ENCODE data around the gene SRMS.

DNA sequence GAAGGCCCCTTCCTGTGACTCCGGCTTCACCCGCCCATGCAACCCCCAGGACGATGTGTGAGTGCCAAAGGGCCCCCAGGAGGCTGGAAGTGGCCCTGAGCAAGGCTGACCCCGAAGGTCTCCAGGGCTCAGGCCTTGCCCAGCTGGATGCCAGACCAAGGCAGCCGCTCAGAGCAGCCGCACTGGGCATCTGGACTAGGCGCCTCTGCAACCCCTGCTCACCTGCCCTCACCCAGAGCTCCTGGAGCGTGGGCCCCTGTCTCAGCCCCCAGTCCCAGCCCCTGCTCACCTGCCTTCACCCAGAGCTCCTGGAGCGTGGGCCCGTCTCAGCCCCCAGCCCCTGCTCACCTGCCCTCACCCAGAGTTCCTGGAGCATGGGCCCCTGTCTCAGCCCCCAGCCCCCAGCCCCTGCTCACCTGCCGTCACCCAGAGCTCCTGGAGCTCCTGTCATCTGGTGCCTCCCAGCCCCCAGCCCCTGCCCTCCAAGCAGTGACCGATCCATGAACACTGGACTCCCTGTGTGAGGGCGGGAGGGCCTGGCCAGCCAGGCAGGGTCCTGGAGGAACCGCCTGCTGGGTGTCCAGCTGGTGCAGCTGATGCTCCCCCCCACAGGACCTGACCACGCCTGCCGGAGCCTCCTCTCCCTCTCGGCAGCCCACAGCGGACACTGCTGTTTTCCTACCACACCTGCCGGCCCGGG, 1.1 kb downstream of the SRMS start:
- TF ChIP-seq RAD21 (conservative IDR thresholded peaks at IDR 0.05), result no peak
- TF ChIP-seq, protein P1, sequence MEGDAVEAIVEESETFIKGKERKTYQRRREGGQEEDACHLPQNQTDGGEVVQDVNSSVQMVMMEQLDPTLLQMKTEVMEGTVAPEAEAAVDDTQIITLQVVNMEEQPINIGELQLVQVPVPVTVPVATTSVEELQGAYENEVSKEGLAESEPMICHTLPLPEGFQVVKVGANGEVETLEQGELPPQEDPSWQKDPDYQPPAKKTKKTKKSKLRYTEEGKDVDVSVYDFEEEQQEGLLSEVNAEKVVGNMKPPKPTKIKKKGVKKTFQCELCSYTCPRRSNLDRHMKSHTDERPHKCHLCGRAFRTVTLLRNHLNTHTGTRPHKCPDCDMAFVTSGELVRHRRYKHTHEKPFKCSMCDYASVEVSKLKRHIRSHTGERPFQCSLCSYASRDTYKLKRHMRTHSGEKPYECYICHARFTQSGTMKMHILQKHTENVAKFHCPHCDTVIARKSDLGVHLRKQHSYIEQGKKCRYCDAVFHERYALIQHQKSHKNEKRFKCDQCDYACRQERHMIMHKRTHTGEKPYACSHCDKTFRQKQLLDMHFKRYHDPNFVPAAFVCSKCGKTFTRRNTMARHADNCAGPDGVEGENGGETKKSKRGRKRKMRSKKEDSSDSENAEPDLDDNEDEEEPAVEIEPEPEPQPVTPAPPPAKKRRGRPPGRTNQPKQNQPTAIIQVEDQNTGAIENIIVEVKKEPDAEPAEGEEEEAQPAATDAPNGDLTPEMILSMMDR (IDR thresholded peaks at IDR 0.05; ENCODE audit: poor library complexity, severe bottlenecking), result no peak

Data from neural cell (in vitro differentiated cells).